Adrenal gland (tissue), 12 donors: ENCODE measurements around the gene SOX18. TPM values are rescaled to one million over a fixed set of nuclear protein-coding genes. Genes with fewer than 3 reads are reported as not detected.

Experiments
- DNase-seq, 7 donors: peaks; one replicate each; pipeline ENCODE4 v3.0.0-alpha.2; 2019 to 2020
- H3K27ac ChIP-seq, 5 donors: fragments of 200-600 bp; sonication (generic) in 4 of 5; 1 replicate in 3 of 5; 2 replicates in 2 of 5; pipeline versions ENCODE4 v1.5.1 to v1.8.0; 2016 to 2020; ENCODE audit warnings: mild to moderate bottlenecking in 1 of 5
- H3K27me3 ChIP-seq: fragments of 200-600 bp; 2 replicates; pipeline ENCODE4 v1.8.0; 2021
- H3K36me3 ChIP-seq, 2 donors: fragments of 200-600 bp; replicated peaks in 1 of 2; 1 replicate in 1 of 2; 2 replicates in 1 of 2; pipeline versions ENCODE4 v1.5.1 to v1.8.0; 2018 to 2022
- H3K4me1 ChIP-seq, 2 donors: fragments of 200-600 bp; replicated peaks in 1 of 2; 1 replicate in 1 of 2; 2 replicates in 1 of 2; pipeline versions ENCODE4 v1.5.1 to v1.8.0; 2018 to 2021
- H3K4me3 ChIP-seq, 4 donors: fragments of 200-600 bp; sonication (generic) in 3 of 4; one replicate each; pipeline ENCODE4 v1.5.1; 2016 to 2018
- H3K9me3 ChIP-seq, 3 donors: fragments of 200-600 bp; sonication (generic) in 1 of 3; replicated peaks in 1 of 3; 1 replicate in 2 of 3; 2 replicates in 1 of 3; pipeline versions ENCODE4 v1.5.1 to v1.8.0; 2016 to 2021
- POLR2A ChIP-seq, 2 donors: fragments of 450-650 bp; IDR thresholded peaks; one replicate each; pipeline ENCODE4 v1.6.1; 2017; ENCODE audit warnings: antibody characterized with exemption in 2 of 2, mild to moderate bottlenecking in 2 of 2, moderate library complexity in 1 of 2
- WGBS, 4 donors: extraction: QIAGEN DNeasy Blood & Tissue Kit in 2 of 4; methylation state at CpG; one replicate each; pipeline versions ENCODE4 v1.1.5 to v1.1.7; 2013 to 2017; 5-methylcytosine and 5-hydroxymethylcytosine counted together
- intact Hi-C, 2 donors: fragments of 100-400 bp; cut with DNase I; formaldehyde crosslinking; loops; one replicate each; pipeline versions ENCODE4 v1.14.1 to v1.15.0; 2022 to 2023
- polyA plus RNA-seq, 3 donors: library from polyadenylated mRNA; stranded (reverse); fragments of 200-250 nt in 2 of 3; fragments of 350-450 nt in 1 of 3; fragmentation: Illumina TruSeq in 1 of 3; extraction: RNeasy Lipid Tissue Mini Kit (QIAGEN cat#74804) in 1 of 3; gene quantifications; one replicate each; pipeline ENCODE4 v1.2.3, GENCODE V29; 2013 to 2014
- total RNA-seq, 9 donors: library from RNA; depleted of rRNA in 4 of 9; stranded (reverse); fragments of >200 nt in 4 of 9; fragments of 120-200 nt in 1 of 9; fragmentation: NEBNext Ultra II Directional in 1 of 9; extraction: Animal tissue kit (Norgen Biotek cat#: 25700) in 1 of 9; gene quantifications; one replicate each; pipeline versions ENCODE4 v1.1.0 to v1.2.4, GENCODE V29; 2013 to 2023
- TF ChIP-seq, protein P1 (sequence below), 6 experiments: fragments of 450-650 bp in 4 of 6; fragments of 200-600 bp in 2 of 6; sonication (generic) in 1 of 6; IDR thresholded peaks; 1 replicate in 5 of 6; 2 replicates in 1 of 6; pipeline versions ENCODE4 v1.5.1 to v1.8.0; 2016 to 2021; ENCODE audit warnings: antibody characterized with exemption in 6 of 6, mild to moderate bottlenecking in 2 of 6, moderate library complexity in 1 of 6
- donor health status: healthy with polysubstance abuse.
- donor health status: Bipolar disorder and iron deficiency.
- donor health status: DM: yes; HTN: yes; CAD: no.
- donor health status: DM: no; HTN: no; CAD: no.
- donor health status: DM: no; HTN: no; CAD: no.
- donor health status: DM: yes; HTN: yes; CAD: no.

The SOX18 gene
- total and polyA plus RNA-seq, 12 donors = 0.59 to 51.0 (median 23.3) TPM

DNA sequence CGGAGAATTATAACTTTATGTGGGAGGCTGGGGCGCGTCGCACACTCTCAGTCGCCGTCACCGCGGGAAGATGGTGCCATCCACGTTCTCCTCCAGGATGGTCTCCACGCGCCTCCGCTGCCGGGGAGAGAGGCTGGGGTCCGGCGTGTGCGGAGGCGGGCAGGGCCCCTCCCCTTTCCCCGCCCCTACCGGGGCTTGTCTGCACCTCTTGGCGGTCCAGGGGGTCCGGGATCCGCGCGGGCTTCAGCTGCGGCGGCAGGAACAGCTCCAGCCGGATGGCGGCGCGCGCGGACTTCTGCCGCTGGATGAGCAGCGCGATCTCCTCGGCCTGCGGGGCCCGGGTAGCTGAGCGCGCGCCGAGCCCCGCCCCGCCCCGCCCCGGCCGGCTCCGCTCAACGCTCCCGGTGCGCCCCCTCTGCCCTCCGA is 34.0 kb upstream of the SOX18 start:
- Histone ChIP-seq H3K9me3 (no peaks in the 10 kb centered on the region), H3K4me1 (peaks cover 13 to 28% of the 10 kb centered on the region in 2 donors), H3K4me3 (peak overlapping the region in 2 of 4 donors; percentile 28 to 58), H3K27me3 (no peaks in the 10 kb centered on the region), H3K36me3 (no peaks in the 10 kb centered on the region), H3K27ac (no peak overlapping the region)
- intact Hi-C loops = no loop called here
- WGBS, 4 donors = 0 to 1% (median 1%) methylated on average over 18 to 47 of the region's 52 CpGs; no CpG with 5 or more reads in 1 of the 4 donors
- TF ChIP-seq, protein P1, sequence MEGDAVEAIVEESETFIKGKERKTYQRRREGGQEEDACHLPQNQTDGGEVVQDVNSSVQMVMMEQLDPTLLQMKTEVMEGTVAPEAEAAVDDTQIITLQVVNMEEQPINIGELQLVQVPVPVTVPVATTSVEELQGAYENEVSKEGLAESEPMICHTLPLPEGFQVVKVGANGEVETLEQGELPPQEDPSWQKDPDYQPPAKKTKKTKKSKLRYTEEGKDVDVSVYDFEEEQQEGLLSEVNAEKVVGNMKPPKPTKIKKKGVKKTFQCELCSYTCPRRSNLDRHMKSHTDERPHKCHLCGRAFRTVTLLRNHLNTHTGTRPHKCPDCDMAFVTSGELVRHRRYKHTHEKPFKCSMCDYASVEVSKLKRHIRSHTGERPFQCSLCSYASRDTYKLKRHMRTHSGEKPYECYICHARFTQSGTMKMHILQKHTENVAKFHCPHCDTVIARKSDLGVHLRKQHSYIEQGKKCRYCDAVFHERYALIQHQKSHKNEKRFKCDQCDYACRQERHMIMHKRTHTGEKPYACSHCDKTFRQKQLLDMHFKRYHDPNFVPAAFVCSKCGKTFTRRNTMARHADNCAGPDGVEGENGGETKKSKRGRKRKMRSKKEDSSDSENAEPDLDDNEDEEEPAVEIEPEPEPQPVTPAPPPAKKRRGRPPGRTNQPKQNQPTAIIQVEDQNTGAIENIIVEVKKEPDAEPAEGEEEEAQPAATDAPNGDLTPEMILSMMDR (IDR thresholded peaks at IDR 0.05) = peak; percentile 32 to 63 (median 52)
- TF ChIP-seq POLR2A (IDR thresholded peaks at IDR 0.05) = no peak
- DNase-seq = peak in 6 of 7 donors; percentile 69 to 81 (median 70)

DNA sequence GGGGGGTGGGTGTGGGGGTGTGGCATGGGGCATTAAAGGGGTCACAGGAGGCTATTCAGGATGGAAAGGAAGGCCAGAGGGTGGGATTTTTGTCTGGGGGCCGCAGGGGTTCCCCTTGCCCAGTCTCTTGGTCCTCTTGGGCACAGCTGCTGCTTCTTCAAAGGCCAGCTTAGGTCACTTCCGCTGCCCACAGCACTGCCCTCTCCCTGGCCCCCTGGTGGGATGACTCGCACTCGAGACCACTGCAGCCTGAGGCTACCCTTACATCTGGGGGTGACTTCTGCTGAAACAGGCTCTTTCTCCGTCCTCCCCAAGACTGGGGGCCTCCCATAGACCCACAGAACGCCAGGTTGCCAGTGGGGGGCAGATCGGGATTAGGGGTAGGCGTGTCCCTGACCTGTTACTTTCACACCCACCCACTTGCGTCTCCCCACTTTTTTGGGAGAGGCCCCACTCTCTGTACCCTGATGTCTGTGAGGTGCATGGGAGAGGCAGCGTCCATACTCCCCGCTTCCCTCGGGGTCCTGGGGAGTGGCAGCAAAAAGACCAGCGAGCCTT is 33.5 kb upstream of the SOX18 start:
- H3K27me3 ChIP-seq = no peaks in the 10 kb centered on the region
- peaks cover 13 to 29% of the 10 kb centered on the region in 2 donors for H3K4me1 ChIP-seq
- H3K4me3 ChIP-seq = peak overlapping the region in 1 of 4 donors; percentile 58
- no peaks in the 10 kb centered on the region for H3K9me3 ChIP-seq
- 25 to 43% (median 32%) methylated on average over 7 to 13 of the region's 13 CpGs for WGBS, 4 donors
- H3K36me3 ChIP-seq = no peaks in the 10 kb centered on the region
- no peak overlapping the region for H3K27ac ChIP-seq
- TF ChIP-seq, protein P1 (IDR thresholded peaks at IDR 0.05) = no peak
- no peak for TF ChIP-seq POLR2A (IDR thresholded peaks at IDR 0.05)
- DNase-seq = no peak
- intact Hi-C loops = no loop called here

DNA sequence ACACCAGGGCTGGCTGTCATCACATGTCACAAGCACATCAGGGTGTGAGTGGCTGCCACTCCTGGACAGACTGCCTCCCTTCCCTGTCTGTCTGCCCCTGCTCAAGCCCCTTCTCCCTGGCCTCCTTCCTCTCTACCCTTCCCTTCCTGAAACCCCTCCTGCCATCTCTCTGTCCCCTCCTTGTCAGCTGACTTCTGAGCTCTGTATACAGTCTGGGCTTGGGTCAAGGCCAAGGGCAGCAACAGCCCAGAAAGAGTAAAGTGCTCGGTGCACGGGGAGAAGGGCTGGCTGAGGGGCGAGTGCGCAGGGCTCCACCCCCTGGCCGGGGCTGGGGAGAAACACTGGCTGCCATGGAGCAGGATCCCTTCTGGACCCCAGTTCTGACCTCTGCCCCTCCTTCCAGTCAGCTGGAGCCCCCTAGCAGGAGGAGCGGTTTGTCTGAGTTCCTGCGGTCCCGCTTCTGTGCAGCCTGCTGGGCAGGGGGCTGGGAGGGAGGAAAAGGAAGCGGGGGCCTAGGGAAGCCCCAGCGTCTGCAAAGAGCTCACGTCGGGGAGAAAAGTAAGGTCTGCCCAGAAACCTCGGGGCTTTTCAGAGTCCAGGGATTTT is 32.8 kb upstream of the SOX18 start:
- Histone ChIP-seq H3K4me3 (no peak overlapping the region), H3K27me3 (no peaks in the 10 kb centered on the region), H3K9me3 (no peaks in the 10 kb centered on the region), H3K27ac (no peak overlapping the region), H3K4me1 (peaks cover 13 to 29% of the 10 kb centered on the region in 2 donors), H3K36me3 (no peaks in the 10 kb centered on the region)
- WGBS, 4 donors = 36 to 45% (median 41%) methylated on average over 6 to 13 of the region's 13 CpGs
- TF ChIP-seq POLR2A (IDR thresholded peaks at IDR 0.05) = no peak
- TF ChIP-seq, protein P1 (IDR thresholded peaks at IDR 0.05) = no peak
- DNase-seq = no peak
- intact Hi-C loops = no loop called here

DNA sequence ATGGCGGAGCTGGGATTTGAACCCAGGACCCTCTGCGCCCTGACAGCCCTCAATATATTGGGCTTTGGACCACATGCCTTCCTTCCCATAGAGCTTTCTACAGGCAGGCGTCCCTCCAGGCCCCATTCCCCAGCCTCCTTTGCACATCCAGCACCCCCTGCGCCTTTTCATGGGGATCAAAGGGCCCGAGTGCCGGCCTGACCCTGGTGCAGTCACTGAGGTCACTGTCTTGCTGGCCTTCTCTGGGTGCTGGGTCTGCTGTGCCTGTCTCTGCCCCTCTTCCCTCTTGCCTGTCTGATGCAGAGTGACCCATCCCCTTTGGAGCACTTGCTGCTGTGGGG is 32.2 kb upstream of the SOX18 start:
- intact Hi-C loops = no loop called here
- no peaks in the 10 kb centered on the region for H3K27me3 ChIP-seq
- 74 to 92% (median 87%) methylated on average over 6 of the region's 6 CpGs for WGBS, 4 donors
- no peak overlapping the region for H3K4me3 ChIP-seq
- H3K9me3 ChIP-seq = no peaks in the 10 kb centered on the region
- H3K36me3 ChIP-seq = no peaks in the 10 kb centered on the region
- no peak overlapping the region for H3K27ac ChIP-seq
- H3K4me1 ChIP-seq = peaks cover 13 to 29% of the 10 kb centered on the region in 2 donors
- TF ChIP-seq, protein P1 (IDR thresholded peaks at IDR 0.05) = no peak
- TF ChIP-seq POLR2A (IDR thresholded peaks at IDR 0.05) = no peak
- DNase-seq = no peak
